GM12878 (cell line): ENCODE results near the gene FNIP1. TPM values are rescaled to one million over a fixed set of nuclear protein-coding genes. Genes with fewer than 3 reads are reported as not detected.

ENCODE experiments used
- ATF2 ChIP-seq: IDR thresholded peaks from 2 replicates; pipeline ENCODE4 v1.6.1; 2012; ENCODE audit warnings: low read length, inconsistent platforms
- BHLHE40 ChIP-seq, 2 experiments: fragments of 450-650 bp in 1 of 2; IDR thresholded peaks; 2 replicates each; pipeline ENCODE4 v1.6.1; 2011 to 2017; ENCODE audit warnings: low read depth in 2 of 2, borderline replicate concordance in 1 of 2, improper control_type of control experiment in 1 of 2, low read length in 1 of 2, mild to moderate bottlenecking in 1 of 2
- FOXM1 ChIP-seq: IDR thresholded peaks from 2 replicates; pipeline ENCODE4 v1.6.1; 2012; ENCODE audit warnings: low read depth, mild to moderate bottlenecking, inconsistent platforms, low read length, moderate library complexity
- IRF4 ChIP-seq: IDR thresholded peaks from 2 replicates; pipeline ENCODE4 v1.6.1; 2011; ENCODE audit warnings: low read depth, low read length
- LARP7 ChIP-seq: fragments of 450-650 bp; IDR thresholded peaks from 2 replicates; pipeline ENCODE4 v1.6.1; 2017; ENCODE audit warnings: mild to moderate bottlenecking
- MYB ChIP-seq: fragments of 150-350 bp; IDR thresholded peaks from 2 replicates; pipeline ENCODE4 v1.6.1; 2014; ENCODE audit warnings: mild to moderate bottlenecking, low read depth, low read length, borderline replicate concordance
- PRDM15 ChIP-seq: fragments of 450-650 bp; formaldehyde crosslinking; IDR thresholded peaks from 2 replicates; pipeline ENCODE4 v1.4.0; 2020; ENCODE audit warnings: mild to moderate bottlenecking, moderate library complexity
- RCOR1 ChIP-seq: conservative IDR thresholded peaks from 2 replicates; pipeline ENCODE4 v1.6.1; 2012; ENCODE audit warnings: low read depth, low read length, improper control_type of control experiment
- RELB ChIP-seq: fragments of 450-650 bp; IDR thresholded peaks from 2 replicates; pipeline ENCODE4 v1.6.1; 2017; ENCODE audit warnings: low read depth, mild to moderate bottlenecking, moderate library complexity
- SIN3A ChIP-seq: IDR thresholded peaks from 2 replicates; pipeline ENCODE4 v1.6.1; 2012; ENCODE audit warnings: low read depth, low read length, improper control_type of control experiment
- SIX5 ChIP-seq: IDR thresholded peaks from 2 replicates; pipeline ENCODE4 v1.6.1; 2011; ENCODE audit warnings: mild to moderate bottlenecking, low read depth, low read length, moderate library complexity; ENCODE audit not compliant: severe bottlenecking
- SMAD5 ChIP-seq: IDR thresholded peaks from 2 replicates; pipeline ENCODE4 v1.6.1; 2016; ENCODE audit warnings: antibody characterized with exemption, low read depth
- SPI1 ChIP-seq: IDR thresholded peaks from 2 replicates; pipeline ENCODE4 v1.6.1; 2011; ENCODE audit warnings: low read depth, mild to moderate bottlenecking, low read length, moderate library complexity, borderline replicate concordance; ENCODE audit not compliant: insufficient read depth
- TBL1XR1 ChIP-seq: IDR thresholded peaks from 2 replicates; pipeline ENCODE4 v1.6.1; 2012; ENCODE audit warnings: low read depth, low read length, improper control_type of control experiment
- TCF3 ChIP-seq: IDR thresholded peaks from 2 replicates; pipeline ENCODE4 v1.6.1; 2012; ENCODE audit warnings: low read depth, mild to moderate bottlenecking, low read length, borderline replicate concordance; ENCODE audit not compliant: insufficient read depth
- USF2 ChIP-seq: IDR thresholded peaks from 2 replicates; pipeline ENCODE4 v1.6.1; 2011; ENCODE audit warnings: low read depth, low read length, improper control_type of control experiment, borderline replicate concordance
- ZNF24 ChIP-seq: fragments of 450-650 bp; IDR thresholded peaks from 2 replicates; pipeline ENCODE4 v1.6.1; 2017; ENCODE audit warnings: antibody characterized with exemption, mild to moderate bottlenecking
- ZSCAN29 ChIP-seq: fragments of 450-650 bp; IDR thresholded peaks from 2 replicates; pipeline ENCODE4 v1.6.1; 2017; ENCODE audit warnings: mild to moderate bottlenecking, moderate library complexity
- polyA plus RNA-seq, 11 experiments: library from polyadenylated mRNA; depleted of rRNA in 4 of 11; unstranded in 6 of 11; stranded (reverse) in 5 of 11; fragments of >200 nt; fragmentation: Nextera tagmentation in 4 of 11; fragmentation: Illumina TruSeq in 1 of 11; extraction: Ambion mirVana in 4 of 11; extraction: Trizol in 1 of 11; gene quantifications; 1 replicate in 1 of 11; 2 replicates in 10 of 11; pipeline versions ENCODE4 v1.2.1 to v1.2.3, GENCODE V29; 2011 to 2016; ENCODE audit warnings: inconsistent platforms in 2 of 11, missing spikeins in 2 of 11, low read depth in 1 of 11
- total RNA-seq, 4 experiments: library from RNA; depleted of rRNA in 3 of 4; stranded (reverse); fragments of >200 nt in 3 of 4; fragmentation: Illumina TruSeq in 1 of 4; extraction: Trizol in 1 of 4; gene quantifications; 2 replicates each; pipeline versions ENCODE4 v1.2.1 to v1.2.3, GENCODE V29; 2013 to 2021
- TF ChIP-seq, protein P1 (sequence below): fragments of 450-650 bp; IDR thresholded peaks from 2 replicates; pipeline ENCODE4 v1.6.1; 2017; ENCODE audit warnings: antibody characterized with exemption, mild to moderate bottlenecking, moderate library complexity

The FNIP1 gene
- total and polyA plus RNA-seq, 10 of the 15 experiments (the other 5 are each of a cell fraction or from before 2014, with no cell fraction given): 4.3 to 18.0 (median 14.0) TPM

- TF ChIP-seq, protein P1, sequence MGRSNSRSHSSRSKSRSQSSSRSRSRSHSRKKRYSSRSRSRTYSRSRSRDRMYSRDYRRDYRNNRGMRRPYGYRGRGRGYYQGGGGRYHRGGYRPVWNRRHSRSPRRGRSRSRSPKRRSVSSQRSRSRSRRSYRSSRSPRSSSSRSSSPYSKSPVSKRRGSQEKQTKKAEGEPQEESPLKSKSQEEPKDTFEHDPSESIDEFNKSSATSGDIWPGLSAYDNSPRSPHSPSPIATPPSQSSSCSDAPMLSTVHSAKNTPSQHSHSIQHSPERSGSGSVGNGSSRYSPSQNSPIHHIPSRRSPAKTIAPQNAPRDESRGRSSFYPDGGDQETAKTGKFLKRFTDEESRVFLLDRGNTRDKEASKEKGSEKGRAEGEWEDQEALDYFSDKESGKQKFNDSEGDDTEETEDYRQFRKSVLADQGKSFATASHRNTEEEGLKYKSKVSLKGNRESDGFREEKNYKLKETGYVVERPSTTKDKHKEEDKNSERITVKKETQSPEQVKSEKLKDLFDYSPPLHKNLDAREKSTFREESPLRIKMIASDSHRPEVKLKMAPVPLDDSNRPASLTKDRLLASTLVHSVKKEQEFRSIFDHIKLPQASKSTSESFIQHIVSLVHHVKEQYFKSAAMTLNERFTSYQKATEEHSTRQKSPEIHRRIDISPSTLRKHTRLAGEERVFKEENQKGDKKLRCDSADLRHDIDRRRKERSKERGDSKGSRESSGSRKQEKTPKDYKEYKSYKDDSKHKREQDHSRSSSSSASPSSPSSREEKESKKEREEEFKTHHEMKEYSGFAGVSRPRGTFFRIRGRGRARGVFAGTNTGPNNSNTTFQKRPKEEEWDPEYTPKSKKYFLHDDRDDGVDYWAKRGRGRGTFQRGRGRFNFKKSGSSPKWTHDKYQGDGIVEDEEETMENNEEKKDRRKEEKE: no peak
- TF ChIP-seq RELB (no peak), TBL1XR1 (no peak), LARP7 (no peak), PRDM15 (no peak), ATF2 (0 out of 2 replicates have a peak, but pooled peaks have one; percentile 29), IRF4 (0 out of 2 replicates have a peak, but pooled peaks have one; percentile 20), BHLHE40 (IDR thresholded peaks at IDR 0.05; ENCODE audit: borderline replicate concordance in 1 of 2, low read depth in 2 of 2, low read length in 1 of 2) (no peak), ZNF24 (no peak), TCF3 (no peak), USF2 (no peak), SPI1 (peak; percentile 49; the same call in 1 of the 2 replicates), SMAD5 (no peak), RCOR1 (no peak), MYB (no peak), SIN3A (no peak), ZSCAN29 (no peak), FOXM1 (no peak), SIX5 (no peak)
Observed at GRCh38 chr5:131639148-131639547, 157.7 kb downstream of the FNIP1 start (continued).
